GM18508 (cell line): ENCODE measurements around the gene CHRNA4.

Experiments
- ATAC-seq: cut with Tn5 transposase; IDR thresholded peaks from one replicate; pipeline ENCODE4 v1.9.1; 2021; ENCODE audit warnings: moderate number of reproducible peaks; ENCODE audit not compliant: insufficient read depth, unreplicated experiment

CHRNA4 gene

GRCh38 chr20:63360850-63361518 lies at the start of gene CHRNA4:
Gene CHRNA4 (minus strand): TSS chr20:63361349. CDS start chr20:63361165, 184 bp downstream.
- ATAC-seq = no peak

GRCh38 chr20:63409834-63410435 lies 48.8 kb upstream of the CHRNA4 start:
- no peak for ATAC-seq

DNA sequence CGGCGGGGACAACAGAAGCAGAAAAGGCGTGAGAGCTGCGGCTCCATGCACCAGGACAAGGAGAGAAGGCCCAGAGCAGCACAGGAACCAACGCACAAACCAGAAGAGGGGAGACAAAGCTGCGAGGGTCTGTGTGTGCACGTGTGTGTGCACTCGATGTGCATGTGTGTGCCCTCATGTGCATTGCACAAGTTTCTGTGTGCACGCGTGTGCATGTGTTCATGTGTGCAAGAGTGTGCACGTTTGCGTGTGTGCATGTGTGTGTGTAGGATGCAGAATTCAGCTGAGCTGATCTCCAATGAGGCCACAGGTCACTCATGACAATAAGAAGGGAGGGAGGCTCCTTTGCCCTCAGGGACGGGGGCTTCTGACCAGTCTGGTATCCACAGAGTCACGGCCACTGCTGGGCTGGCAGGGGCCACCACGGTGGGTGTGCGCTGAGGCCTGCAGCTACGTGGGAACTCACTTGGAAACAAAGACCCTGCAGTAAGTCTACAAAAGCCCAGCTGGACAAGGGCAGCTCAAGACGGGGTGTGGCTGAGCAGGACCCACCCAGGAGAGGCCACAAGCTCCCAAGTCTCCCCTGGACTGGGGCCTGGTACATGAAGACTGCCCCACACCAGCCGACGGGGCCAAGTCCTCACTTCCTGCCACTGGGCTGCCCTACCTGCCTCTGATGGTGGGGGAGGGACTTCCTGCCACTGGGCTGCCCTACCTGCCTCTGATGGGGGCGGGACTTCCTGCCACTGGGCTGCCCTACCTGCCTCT lies 48.1 kb upstream of the CHRNA4 start:
- no peak for ATAC-seq

GRCh38 chr20:63408684-63409046 lies 47.5 kb upstream of the CHRNA4 start:
- no peak for ATAC-seq

DNA sequence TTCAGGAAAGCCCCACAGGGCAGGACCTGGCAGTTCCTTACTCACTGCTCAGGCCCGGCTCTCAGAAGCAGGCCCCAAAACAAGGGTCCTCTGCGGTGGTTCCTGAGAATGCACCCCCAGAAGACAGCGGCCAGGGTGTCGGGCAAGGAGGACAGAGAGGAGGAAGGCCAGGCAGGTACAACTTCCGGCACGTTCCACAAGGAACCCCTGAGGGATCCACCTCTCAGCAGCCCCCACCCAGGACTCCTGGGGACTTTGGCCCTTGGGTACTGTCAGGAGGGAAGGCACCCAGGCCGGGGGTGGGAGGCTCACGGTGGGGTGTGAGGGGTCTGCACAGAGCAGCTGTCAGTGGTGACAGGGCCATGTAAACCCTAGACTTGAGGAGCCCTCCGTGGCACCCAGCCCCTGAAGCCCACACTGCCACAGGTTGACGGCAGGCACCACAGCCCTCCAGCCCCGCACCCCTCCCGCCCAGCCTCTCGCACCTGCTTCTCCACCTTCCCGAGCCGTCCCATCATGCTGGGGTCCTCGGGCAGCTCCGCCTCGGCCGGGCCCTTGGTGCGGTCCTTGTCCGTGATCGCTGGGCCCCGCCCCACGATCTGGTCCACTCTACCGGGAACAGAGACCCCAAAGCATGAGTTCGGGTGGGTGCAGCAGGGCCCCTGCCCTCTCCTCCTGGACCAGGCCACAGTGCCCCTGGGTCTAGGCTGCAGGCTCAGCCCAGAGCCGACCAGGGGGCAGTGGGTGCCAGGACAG lies 47.0 kb upstream of the CHRNA4 start:
- no peak for ATAC-seq

DNA sequence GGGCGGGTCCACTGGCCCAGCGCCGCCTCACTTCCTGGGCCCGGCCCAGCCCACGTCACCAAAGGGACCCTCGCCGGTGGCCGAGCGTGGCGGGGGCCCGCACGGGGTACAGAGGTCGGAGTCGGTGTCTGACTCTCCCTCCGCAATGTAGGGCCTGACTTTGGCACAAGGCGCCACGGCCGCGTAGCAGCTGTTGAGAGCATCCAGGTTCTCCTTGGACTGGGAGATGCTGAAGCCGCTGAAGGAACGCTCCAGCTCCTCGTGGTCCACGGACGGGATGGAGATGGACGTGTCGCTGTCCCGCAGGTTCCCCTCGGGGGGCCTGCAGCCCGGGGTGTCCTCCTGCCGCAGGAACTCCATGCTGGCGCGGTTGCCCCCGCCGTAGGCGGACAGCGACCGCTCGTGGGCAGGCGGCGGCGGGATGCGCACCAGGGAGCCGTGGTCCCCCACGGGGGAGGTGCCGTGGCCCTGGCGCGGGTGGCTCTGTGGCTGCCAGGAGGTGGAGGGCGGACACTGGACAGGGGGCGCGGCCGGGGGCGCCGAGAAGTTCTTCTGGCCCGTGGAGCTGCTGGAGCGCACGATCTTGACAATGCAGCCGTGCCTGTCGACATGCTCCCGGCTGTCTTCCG lies 45.6 kb upstream of the CHRNA4 start:
- no peak for ATAC-seq

DNA sequence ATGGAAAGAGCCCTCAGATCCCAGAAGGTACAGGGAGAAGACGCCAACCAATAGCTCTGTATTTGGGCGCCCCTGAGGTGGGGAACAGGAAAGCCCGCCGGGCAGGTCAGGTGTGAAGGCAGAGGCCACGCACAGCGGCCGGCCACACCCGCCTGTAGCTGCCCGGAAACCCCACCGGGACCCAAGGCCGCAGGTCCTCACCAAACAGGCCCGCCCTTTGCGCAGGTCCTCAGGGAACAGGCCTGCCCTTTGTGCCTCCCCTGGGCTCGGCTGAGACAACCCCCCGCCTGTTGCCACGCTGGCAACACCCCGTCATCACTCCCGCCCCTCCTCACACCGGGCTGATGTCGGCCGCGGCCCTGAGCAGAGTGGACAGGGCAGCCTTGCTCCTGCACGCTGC lies 44.9 kb upstream of the CHRNA4 start:
- no peak for ATAC-seq

- ATAC-seq = no peak
Observed at GRCh38 chr20:63405102-63405730, 44.1 kb upstream of the CHRNA4 start.

- no peak for ATAC-seq
Observed at GRCh38 chr20:63404129-63405085, 43.3 kb upstream of the CHRNA4 start.

DNA sequence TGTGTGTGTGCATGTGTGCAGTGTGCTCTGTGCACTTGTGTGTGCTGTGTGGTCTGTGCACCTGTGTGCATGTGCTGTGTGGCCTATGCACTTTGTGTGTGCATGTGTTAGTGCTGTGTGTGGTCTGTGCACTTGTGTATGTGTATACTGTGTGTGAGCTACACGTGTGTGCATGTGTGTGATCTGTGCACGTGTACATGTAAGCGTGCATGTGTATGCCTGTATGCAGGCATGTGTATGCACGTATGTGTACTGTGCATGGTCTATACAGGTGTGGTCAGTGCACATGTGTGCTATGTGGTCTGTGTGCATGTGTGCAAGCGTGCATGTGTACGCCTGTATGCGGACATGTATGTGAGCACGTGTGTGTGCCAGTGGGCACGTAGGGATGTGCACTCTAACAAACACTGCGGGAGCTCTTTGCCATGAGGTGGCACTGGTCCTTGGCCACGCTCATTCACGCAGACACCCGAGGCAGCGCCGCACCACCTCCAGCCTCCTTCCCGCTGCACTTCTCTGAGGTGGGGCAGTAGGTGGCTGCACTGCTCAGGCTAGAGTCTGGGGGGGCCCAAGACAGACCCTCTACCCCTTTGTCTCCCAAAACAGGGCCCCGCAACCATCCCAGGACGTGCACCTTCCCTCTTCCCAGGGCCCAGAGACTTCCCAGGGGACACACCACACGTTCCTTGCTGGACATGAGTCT lies 42.4 kb upstream of the CHRNA4 start:
- no peak for ATAC-seq

GRCh38 chr20:63402860-63403220 lies 41.7 kb upstream of the CHRNA4 start:
- no peak for ATAC-seq

GRCh38 chr20:63402181-63402859 lies 41.2 kb upstream of the CHRNA4 start:
- no peak for ATAC-seq

- ATAC-seq = no peak
Observed at GRCh38 chr20:63401384-63402110, 40.4 kb upstream of the CHRNA4 start.

- no peak for ATAC-seq
Observed at GRCh38 chr20:63400486-63401210, 39.5 kb upstream of the CHRNA4 start.

- ATAC-seq = no peak
Observed at GRCh38 chr20:63399596-63400375, 38.6 kb upstream of the CHRNA4 start.
